Lung (tissue), 12 donors: ENCODE measurements around the gene ZNF585A. TPM values are rescaled to one million over a fixed set of nuclear protein-coding genes. Genes with fewer than 3 reads are reported as not detected.
"Not testable (repeated sequence)": the region's sequence is repeated elsewhere in the genome, so short reads cannot be mapped to it uniquely, and the experiment has no call there.

Source experiments
- ATAC-seq: fragments of 200-7000 bp; cut with Tn5 transposase; one replicate; pipeline ENCODE4 v1.9.1; 2020; ENCODE audit warnings: moderate number of reproducible peaks; ENCODE audit not compliant: insufficient read depth, low FRiP score
- DNase-seq, 3 donors: peaks; one replicate each; pipeline ENCODE4 v3.0.0-alpha.2; 2013 to 2017
- H3K27ac ChIP-seq, 2 donors: one replicate each; pipeline ENCODE4 v1.5.1; 2013; ENCODE audit warnings: mild to moderate bottlenecking in 2 of 2, moderate library complexity in 2 of 2, control low read depth in 1 of 2, inconsistent platforms in 1 of 2, low read depth in 1 of 2, low read length in 1 of 2
- H3K27me3 ChIP-seq, 3 donors: one replicate each; pipeline ENCODE4 v1.5.1; 2013; ENCODE audit warnings: low read length in 2 of 3; ENCODE audit not compliant: control insufficient read depth in 3 of 3, insufficient read depth in 3 of 3
- H3K36me3 ChIP-seq, 4 donors: one replicate each; pipeline ENCODE4 v1.5.1; 2013; ENCODE audit warnings: low read length in 4 of 4, mild to moderate bottlenecking in 1 of 4, moderate library complexity in 1 of 4; ENCODE audit not compliant: control insufficient read depth in 4 of 4, insufficient read depth in 4 of 4
- H3K4me1 ChIP-seq, 5 donors: one replicate each; pipeline ENCODE4 v1.5.1; 2013; ENCODE audit warnings: low read length in 5 of 5, mild to moderate bottlenecking in 2 of 5, moderate library complexity in 1 of 5; ENCODE audit not compliant: control insufficient read depth in 5 of 5, insufficient read depth in 5 of 5
- H3K4me3 ChIP-seq: one replicate; pipeline ENCODE4 v1.5.1; 2013; ENCODE audit warnings: mild to moderate bottlenecking, control low read depth, moderate library complexity
- H3K9ac ChIP-seq, 2 donors: one replicate each; pipeline ENCODE4 v1.5.1; 2013; ENCODE audit warnings: low read length in 2 of 2, control low read depth in 1 of 2; ENCODE audit not compliant: insufficient read depth in 1 of 2
- H3K9me3 ChIP-seq, 4 donors: one replicate each; pipeline ENCODE4 v1.5.1; 2013; ENCODE audit warnings: low read length in 3 of 4, mild to moderate bottlenecking in 1 of 4, moderate library complexity in 1 of 4; ENCODE audit not compliant: control insufficient read depth in 4 of 4, insufficient read depth in 3 of 4
- WGBS, 2 donors: extraction: QIAGEN DNeasy Blood & Tissue Kit; methylation state at CpG; one replicate each; pipeline ENCODE4 v1.1.7; 2013; 5-methylcytosine and 5-hydroxymethylcytosine counted together
- polyA plus RNA-seq, 2 donors: library from polyadenylated mRNA; stranded (reverse); fragments of 200-250 nt; gene quantifications; one replicate each; pipeline ENCODE4 v1.2.1, GENCODE V29; 2013
- total RNA-seq, 2 donors: library from RNA; depleted of rRNA in 1 of 2; stranded (reverse); fragments of >200 nt in 1 of 2; gene quantifications; one replicate each; pipeline ENCODE4 v1.2.1, GENCODE V29; 2014 to 2021
- TF ChIP-seq, protein P1 (sequence below): IDR thresholded peaks from 2 replicates; pipeline ENCODE4 v1.5.1; 2012; ENCODE audit warnings: mild to moderate bottlenecking; ENCODE audit errors: control extremely low read depth, extremely low read depth
- donor health status: control.
- donor health status: control.
- donor health status: Bipolar disorder and iron deficiency.
- donor health status: healthy.
- donor health status: DM: yes; HTN: yes; CAD: no.

Gene ZNF585A
- total and polyA plus RNA-seq, 4 donors = 8.5 to 17.2 (median 11.3) TPM

DNA sequence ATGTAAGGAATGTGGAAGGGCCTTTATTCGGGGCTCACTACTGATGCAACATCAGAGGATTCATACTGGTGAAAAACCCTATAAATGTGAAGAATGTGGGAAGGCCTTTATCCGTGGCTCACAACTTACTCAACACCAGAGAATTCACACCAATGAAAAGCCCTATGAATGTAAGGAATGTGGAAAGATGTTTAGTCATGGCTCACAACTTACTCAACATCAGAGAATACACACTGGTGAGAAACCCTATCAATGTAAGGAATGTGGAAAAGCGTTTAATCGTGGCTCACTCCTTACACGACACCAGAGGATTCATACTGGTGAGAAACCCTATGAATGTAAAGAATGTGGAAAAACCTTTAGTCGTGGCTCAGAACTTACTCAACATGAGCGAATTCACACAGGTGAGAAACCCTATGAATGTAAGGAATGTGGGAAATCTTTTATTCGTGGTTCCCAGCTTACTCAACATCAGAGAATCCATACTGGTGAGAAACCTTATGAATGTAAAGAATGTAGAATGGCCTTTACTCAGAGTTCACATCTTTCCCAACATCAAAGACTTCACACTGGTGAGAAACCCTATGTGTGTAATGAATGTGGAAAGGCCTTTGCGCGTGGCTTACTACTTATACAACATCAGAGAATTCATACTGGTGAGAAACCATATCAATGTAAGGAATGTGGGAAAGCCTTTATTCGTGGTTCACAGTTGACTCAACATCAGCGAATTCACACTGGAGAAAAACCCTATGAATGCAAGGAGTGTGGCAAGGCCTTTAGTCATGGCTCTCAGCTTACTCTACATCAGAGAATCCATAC is 44.3 kb downstream of the ZNF585A start:
- ATAC-seq = no peak
- no peak overlapping the region for H3K4me3 ChIP-seq
- TF ChIP-seq, protein P1, sequence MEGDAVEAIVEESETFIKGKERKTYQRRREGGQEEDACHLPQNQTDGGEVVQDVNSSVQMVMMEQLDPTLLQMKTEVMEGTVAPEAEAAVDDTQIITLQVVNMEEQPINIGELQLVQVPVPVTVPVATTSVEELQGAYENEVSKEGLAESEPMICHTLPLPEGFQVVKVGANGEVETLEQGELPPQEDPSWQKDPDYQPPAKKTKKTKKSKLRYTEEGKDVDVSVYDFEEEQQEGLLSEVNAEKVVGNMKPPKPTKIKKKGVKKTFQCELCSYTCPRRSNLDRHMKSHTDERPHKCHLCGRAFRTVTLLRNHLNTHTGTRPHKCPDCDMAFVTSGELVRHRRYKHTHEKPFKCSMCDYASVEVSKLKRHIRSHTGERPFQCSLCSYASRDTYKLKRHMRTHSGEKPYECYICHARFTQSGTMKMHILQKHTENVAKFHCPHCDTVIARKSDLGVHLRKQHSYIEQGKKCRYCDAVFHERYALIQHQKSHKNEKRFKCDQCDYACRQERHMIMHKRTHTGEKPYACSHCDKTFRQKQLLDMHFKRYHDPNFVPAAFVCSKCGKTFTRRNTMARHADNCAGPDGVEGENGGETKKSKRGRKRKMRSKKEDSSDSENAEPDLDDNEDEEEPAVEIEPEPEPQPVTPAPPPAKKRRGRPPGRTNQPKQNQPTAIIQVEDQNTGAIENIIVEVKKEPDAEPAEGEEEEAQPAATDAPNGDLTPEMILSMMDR = no peak
- peaks cover 27 to 79% (median 61%) of the 10 kb centered on the region in 4 donors for H3K9me3 ChIP-seq
- H3K4me1 ChIP-seq = no peaks in the 10 kb centered on the region
- H3K27ac ChIP-seq = no peak overlapping the region
- no peak for DNase-seq
- peaks cover 8 to 42% (median 29%) of the 10 kb centered on the region in 4 donors for H3K36me3 ChIP-seq
- H3K27me3 ChIP-seq = no peaks in the 10 kb centered on the region
- WGBS, 2 donors = 96 to 98% methylated on average over 12 of the region's 12 CpGs
- no peak overlapping the region for H3K9ac ChIP-seq

- not testable (repeated sequence) for ATAC-seq, H3K27ac ChIP-seq, H3K27me3 ChIP-seq, DNase-seq, H3K4me1 ChIP-seq, H3K4me3 ChIP-seq, H3K9ac ChIP-seq
- WGBS, 2 donors = 84 to 96% methylated on average over 2 of the region's 3 CpGs
- H3K36me3 ChIP-seq = peaks cover 1 to 12% (median 2%) of the 10 kb centered on the region in 4 donors
- peaks cover 9 to 41% (median 22%) of the 10 kb centered on the region in 4 donors for H3K9me3 ChIP-seq
These were observed 50.4 kb downstream of the ZNF585A start for GRCh38 chr19:37122093-37122492.

DNA sequence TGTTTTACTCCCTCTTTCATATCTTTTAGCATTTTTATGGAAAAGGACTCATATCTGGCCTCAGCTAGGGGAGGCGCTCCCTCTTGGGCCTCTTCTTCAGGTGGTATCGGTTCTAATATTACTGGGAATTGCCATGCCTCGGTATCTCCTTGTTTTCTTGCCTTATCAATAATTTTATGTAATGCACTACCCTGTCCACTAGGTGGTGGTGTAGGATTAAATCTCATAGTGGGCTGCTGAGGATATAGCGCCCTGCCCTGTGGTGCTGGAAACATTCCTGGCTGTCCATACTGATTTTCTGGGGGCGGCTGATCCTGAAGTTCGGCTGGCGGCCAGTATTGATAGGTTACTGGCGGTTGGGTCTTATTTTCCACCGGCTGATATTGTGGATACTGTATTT is 58.5 kb downstream of the ZNF585A start:
- H3K4me1 ChIP-seq = no peaks in the 10 kb centered on the region
- no peak overlapping the region for H3K9ac ChIP-seq
- H3K9me3 ChIP-seq = peaks cover 23 to 50% (median 42%) of the 10 kb centered on the region in 4 donors
- H3K27ac ChIP-seq = no peak overlapping the region
- H3K36me3 ChIP-seq = peaks cover 13 to 54% (median 47%) of the 10 kb centered on the region in 4 donors
- no peaks in the 10 kb centered on the region for H3K27me3 ChIP-seq
- 91 to 94% methylated on average over 9 of the region's 9 CpGs for WGBS, 2 donors
- TF ChIP-seq, protein P1 = no peak
- ATAC-seq = no peak
- no peak overlapping the region for H3K4me3 ChIP-seq
- no peak for DNase-seq

- not testable (repeated sequence) for H3K4me1 ChIP-seq, ATAC-seq, H3K4me3 ChIP-seq, H3K27ac ChIP-seq, H3K9ac ChIP-seq, DNase-seq, H3K27me3 ChIP-seq
- 87 to 94% methylated on average over 7 of the region's 7 CpGs for WGBS, 2 donors
- Histone ChIP-seq H3K9me3 (peaks cover 26 to 62% (median 50%) of the 10 kb centered on the region in 4 donors), H3K36me3 (peaks cover 18 to 71% (median 63%) of the 10 kb centered on the region in 4 donors)
These were observed 60.7 kb downstream of the ZNF585A start for GRCh38 chr19:37111753-37112152.

DNA sequence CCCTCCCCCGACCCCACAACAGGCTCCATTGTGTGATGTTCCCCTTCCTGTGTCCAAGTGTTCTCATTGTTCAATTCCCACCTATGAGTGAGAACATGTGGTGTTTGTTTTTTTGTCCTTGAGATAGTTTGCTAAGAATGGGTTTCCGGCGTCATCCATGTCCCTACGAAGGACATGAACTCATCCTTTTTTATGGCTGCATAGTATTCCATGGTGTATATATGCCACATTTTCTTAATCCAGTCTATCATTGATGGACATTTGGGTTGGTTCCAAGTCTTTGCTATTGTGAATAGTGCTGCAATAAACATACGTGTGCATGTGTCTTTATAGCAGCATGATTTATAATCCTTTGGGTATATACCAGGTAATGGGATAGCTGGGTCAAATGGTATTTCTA is 68.4 kb downstream of the ZNF585A start:
- peaks cover 21 to 49% (median 28%) of the 10 kb centered on the region in 4 donors for H3K9me3 ChIP-seq
- not testable (repeated sequence) for H3K4me1 ChIP-seq, H3K9ac ChIP-seq, DNase-seq, H3K27ac ChIP-seq, H3K4me3 ChIP-seq, H3K27me3 ChIP-seq, ATAC-seq
- H3K36me3 ChIP-seq = peaks cover 24 to 62% (median 44%) of the 10 kb centered on the region in 4 donors
- WGBS, 2 donors = 96 to 97% methylated on average over 4 to 5 of the region's 5 CpGs
